Spleen (tissue), 7 donors: Measurements from ENCODE around the gene C19orf85.

Source experiments
- CTCF ChIP-seq, 11 experiments: fragments of 200-600 bp in 7 of 11; fragments of 450-650 bp in 4 of 11; sonication (generic) in 4 of 11; IDR thresholded peaks in 8 of 11; conservative IDR thresholded peaks in 3 of 11; 1 replicate in 7 of 11; 2 replicates in 4 of 11; pipeline versions ENCODE4 v1.4.0 to v1.8.0; 2016 to 2021; ENCODE audit warnings: antibody characterized with exemption in 11 of 11, inconsistent platforms in 4 of 11, mild to moderate bottlenecking in 1 of 11
- POLR2A ChIP-seq, 3 donors: fragments of 450-650 bp; IDR thresholded peaks; one replicate each; pipeline ENCODE4 v1.5.1; 2017; ENCODE audit warnings: antibody characterized with exemption in 3 of 3, mild to moderate bottlenecking in 1 of 3
- donor health status: DM: no; HTN: no; CAD: no; lungs with moderate emphysema.
- donor health status: DM: no; HTN: no; CAD: no.
- donor health status: DM: no; HTN: no; CAD: no.

- TF ChIP-seq CTCF (IDR thresholded peaks at IDR 0.05 in 8 of 11, conservative IDR thresholded peaks at IDR 0.05 in 3 of 11) (peak in 1 of 11 experiments; percentile 3), POLR2A (IDR thresholded peaks at IDR 0.05) (no peak)
Measured at GRCh38 chr19:55461974-55462626, 2.5 kb downstream of the C19orf85 start.
